Prostate gland (tissue), 2 donors: ENCODE measurements around the gene TMEM59L. TPM values are rescaled to one million over a fixed set of nuclear protein-coding genes. Genes with fewer than 3 reads are reported as not detected.
"Not testable (repeated sequence)": the region's sequence is repeated elsewhere in the genome, so short reads cannot be mapped to it uniquely, and the experiment has no call there.

ENCODE experiments used
- DNase-seq: peaks from one replicate; pipeline ENCODE4 v3.0.0-alpha.2; 2019; ENCODE audit warnings: low spot score
- H3K27ac ChIP-seq, 2 donors: fragments of 200-600 bp; sonication (generic); 2 replicates each; pipeline ENCODE4 v1.5.1; 2017 to 2019
- H3K27me3 ChIP-seq: fragments of 200-600 bp; sonication (generic); replicated peaks from 2 replicates; pipeline ENCODE4 v1.5.1; 2019; ENCODE audit not compliant: insufficient read depth
- H3K36me3 ChIP-seq, 2 donors: fragments of 200-600 bp; sonication (generic); 1 replicate in 1 of 2; 2 replicates in 1 of 2; pipeline versions ENCODE4 v1.5.1 to v1.8.1; 2017 to 2019
- H3K4me1 ChIP-seq: fragments of 200-600 bp; sonication (generic); replicated peaks from 2 replicates; pipeline ENCODE4 v1.5.1; 2019
- H3K4me3 ChIP-seq, 2 donors: fragments of 200-600 bp; sonication (generic); 2 replicates each; pipeline ENCODE4 v1.5.1; 2017 to 2019
- H3K9me3 ChIP-seq: fragments of 200-600 bp; sonication (generic); 2 replicates; pipeline ENCODE4 v1.5.1; 2017
- POLR2A ChIP-seq: fragments of 450-650 bp; IDR thresholded peaks from one replicate; pipeline ENCODE4 v1.6.1; 2016; ENCODE audit warnings: antibody characterized with exemption, mild to moderate bottlenecking
- POLR2AphosphoS5 ChIP-seq: sonication (generic); formaldehyde crosslinking; IDR thresholded peaks from one replicate; pipeline ENCODE4 v1.6.1; 2017; ENCODE audit warnings: antibody characterized with exemption
- WGBS: methylation state at CpG from one replicate; pipeline ENCODE4 v1.1.5; 2018; 5-methylcytosine and 5-hydroxymethylcytosine counted together
- intact Hi-C: fragments of 100-400 bp; cut with DNase I; formaldehyde crosslinking; loops from one replicate; pipeline ENCODE4 v1.14.2; 2022
- total RNA-seq, 2 donors: library from RNA; depleted of rRNA; stranded (reverse); fragments of >200 nt; gene quantifications; one replicate each; pipeline ENCODE4 v1.1.0, GENCODE V29; 2016
- TF ChIP-seq, protein P1 (sequence below), 4 experiments: fragments of 200-600 bp in 2 of 4; fragments of 450-650 bp in 2 of 4; sonication (generic) in 2 of 4; IDR thresholded peaks; 1 replicate in 3 of 4; 2 replicates in 1 of 4; pipeline ENCODE4 v1.5.1; 2016 to 2019; ENCODE audit warnings: antibody characterized with exemption in 4 of 4, mild to moderate bottlenecking in 2 of 4, moderate library complexity in 2 of 4

TMEM59L gene
- total RNA-seq, 2 donors from 2014 or later: 0.27 to 3.6 TPM

DNA sequence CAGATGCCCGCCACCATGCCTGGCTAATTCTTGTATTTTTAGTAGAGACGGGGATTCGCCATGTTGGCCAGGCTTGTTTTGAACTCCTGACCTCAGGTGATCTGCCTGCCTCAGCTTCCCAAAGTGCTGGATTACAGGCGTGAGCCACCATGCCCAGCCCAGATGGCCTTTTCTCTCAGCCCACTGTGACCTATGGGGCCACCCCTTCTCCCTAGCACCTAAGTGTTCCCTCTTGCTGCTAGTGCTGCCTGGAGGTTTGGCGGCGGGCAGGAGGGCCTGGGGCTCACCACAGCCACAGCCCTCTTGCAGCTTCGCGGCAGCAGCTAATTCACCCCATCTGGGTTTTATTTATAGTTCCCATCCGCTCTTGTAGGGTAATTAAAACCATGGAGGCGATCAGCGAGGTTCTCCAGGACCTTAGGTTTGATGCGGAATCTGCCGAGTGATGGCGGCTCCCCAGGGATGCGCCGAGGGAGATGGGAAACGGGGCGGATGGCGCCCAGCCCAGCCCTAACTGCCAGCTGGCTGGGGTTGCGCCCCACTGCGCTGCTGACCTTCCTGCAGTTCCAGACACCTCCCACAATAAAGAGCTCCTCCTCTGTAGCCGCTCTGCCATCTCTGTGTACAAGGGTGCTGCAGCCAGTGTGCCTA, 20.8 kb upstream of the TMEM59L start:
- WGBS: 87% methylated on average over 22 of the region's 22 CpGs
- peaks cover 10% of the 10 kb centered on the region for H3K4me1 ChIP-seq
- H3K27me3 ChIP-seq: no peaks in the 10 kb centered on the region
- no peak for DNase-seq
- TF ChIP-seq POLR2AphosphoS5 (no peak), POLR2A (no peak)
- TF ChIP-seq, protein P1, sequence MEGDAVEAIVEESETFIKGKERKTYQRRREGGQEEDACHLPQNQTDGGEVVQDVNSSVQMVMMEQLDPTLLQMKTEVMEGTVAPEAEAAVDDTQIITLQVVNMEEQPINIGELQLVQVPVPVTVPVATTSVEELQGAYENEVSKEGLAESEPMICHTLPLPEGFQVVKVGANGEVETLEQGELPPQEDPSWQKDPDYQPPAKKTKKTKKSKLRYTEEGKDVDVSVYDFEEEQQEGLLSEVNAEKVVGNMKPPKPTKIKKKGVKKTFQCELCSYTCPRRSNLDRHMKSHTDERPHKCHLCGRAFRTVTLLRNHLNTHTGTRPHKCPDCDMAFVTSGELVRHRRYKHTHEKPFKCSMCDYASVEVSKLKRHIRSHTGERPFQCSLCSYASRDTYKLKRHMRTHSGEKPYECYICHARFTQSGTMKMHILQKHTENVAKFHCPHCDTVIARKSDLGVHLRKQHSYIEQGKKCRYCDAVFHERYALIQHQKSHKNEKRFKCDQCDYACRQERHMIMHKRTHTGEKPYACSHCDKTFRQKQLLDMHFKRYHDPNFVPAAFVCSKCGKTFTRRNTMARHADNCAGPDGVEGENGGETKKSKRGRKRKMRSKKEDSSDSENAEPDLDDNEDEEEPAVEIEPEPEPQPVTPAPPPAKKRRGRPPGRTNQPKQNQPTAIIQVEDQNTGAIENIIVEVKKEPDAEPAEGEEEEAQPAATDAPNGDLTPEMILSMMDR (IDR thresholded peaks at IDR 0.05): no peak
- no peak overlapping the region for H3K4me3 ChIP-seq
- H3K27ac ChIP-seq: no peak overlapping the region
- no peaks in the 10 kb centered on the region for H3K9me3 ChIP-seq
- H3K36me3 ChIP-seq: peaks cover 0 to 3% of the 10 kb centered on the region in 2 donors
- intact Hi-C loops: no loop called here

DNA sequence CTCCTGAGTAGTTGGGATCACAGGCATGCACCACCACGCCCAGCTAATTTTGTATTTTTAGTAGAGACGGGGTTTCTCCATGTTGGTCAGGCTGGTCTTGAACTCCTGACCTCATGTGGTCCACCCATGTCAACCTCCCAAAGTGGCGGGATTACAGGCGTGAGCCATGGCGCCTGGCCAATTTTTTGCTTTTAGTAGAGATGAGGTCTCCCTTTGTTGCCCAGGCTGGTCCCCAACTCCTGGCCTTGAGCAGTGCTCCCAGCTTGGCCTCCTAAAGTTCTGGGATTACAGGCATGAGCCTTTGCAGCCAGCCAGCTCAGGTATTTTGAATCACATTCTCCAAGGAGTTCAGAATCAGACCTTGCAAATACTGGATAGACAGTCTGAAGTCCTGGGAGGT, 19.9 kb upstream of the TMEM59L start:
- H3K4me1 ChIP-seq, H3K27ac ChIP-seq: not testable (repeated sequence)

DNA sequence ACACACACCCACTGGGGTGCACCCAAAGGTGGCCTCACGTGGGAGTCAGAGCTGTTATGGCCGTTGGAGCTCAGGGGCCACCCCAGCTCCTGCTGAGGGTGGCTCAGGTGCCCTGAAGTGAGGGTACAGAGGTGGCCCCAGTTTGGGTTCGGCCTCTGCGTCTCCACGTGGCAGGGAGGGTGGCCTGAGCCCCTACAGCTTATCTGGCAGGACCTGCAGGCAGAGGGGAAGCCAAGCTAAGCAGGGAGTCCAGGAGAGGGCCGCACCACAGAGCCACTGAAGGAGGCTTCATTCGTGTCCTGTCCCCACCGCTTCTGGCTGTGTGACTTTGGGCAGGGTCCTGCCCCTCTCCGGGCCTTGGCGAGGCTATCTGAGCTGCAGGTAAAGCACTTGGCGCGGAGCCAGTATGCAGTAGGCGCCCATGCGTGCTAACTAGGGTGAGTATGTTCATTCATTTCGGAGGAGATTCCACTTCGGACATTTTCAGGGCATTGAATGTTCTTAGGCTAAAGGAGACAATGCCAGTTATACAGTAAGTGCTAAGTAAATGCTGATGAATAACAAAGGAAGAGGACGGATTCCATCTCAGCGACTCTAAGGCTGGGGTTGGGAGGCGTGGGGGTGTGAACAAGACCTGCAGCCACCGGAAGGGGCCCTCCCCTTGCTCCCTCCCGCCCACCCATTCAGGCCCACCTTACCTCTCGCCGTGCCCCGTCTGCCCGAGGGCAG, 19.1 kb upstream of the TMEM59L start:
- peaks cover 10% of the 10 kb centered on the region for H3K4me1 ChIP-seq
- H3K36me3 ChIP-seq: peaks cover 0 to 3% of the 10 kb centered on the region in 2 donors
- intact Hi-C loops: loop anchor here (2.0 kb wide), 1 partner anchor 253 kb away; no protein-coding TSS in a partner anchor
- DNase-seq: no peak
- H3K27ac ChIP-seq: no peak overlapping the region
- TF ChIP-seq POLR2AphosphoS5: no peak
- H3K27me3 ChIP-seq: no peaks in the 10 kb centered on the region
- peak overlapping the region; percentile 20 to 35 for H3K4me3 ChIP-seq
- WGBS: 39% methylated on average over 25 of the region's 25 CpGs
- H3K9me3 ChIP-seq: no peaks in the 10 kb centered on the region

More for the DNA sequence above, 19.9 kb upstream of the TMEM59L start:
- H3K36me3 ChIP-seq, H3K9me3 ChIP-seq, H3K4me3 ChIP-seq, H3K27me3 ChIP-seq, DNase-seq, intact Hi-C loops: not testable (repeated sequence)
- WGBS: 84% methylated on average over 5 of the region's 5 CpGs

DNA sequence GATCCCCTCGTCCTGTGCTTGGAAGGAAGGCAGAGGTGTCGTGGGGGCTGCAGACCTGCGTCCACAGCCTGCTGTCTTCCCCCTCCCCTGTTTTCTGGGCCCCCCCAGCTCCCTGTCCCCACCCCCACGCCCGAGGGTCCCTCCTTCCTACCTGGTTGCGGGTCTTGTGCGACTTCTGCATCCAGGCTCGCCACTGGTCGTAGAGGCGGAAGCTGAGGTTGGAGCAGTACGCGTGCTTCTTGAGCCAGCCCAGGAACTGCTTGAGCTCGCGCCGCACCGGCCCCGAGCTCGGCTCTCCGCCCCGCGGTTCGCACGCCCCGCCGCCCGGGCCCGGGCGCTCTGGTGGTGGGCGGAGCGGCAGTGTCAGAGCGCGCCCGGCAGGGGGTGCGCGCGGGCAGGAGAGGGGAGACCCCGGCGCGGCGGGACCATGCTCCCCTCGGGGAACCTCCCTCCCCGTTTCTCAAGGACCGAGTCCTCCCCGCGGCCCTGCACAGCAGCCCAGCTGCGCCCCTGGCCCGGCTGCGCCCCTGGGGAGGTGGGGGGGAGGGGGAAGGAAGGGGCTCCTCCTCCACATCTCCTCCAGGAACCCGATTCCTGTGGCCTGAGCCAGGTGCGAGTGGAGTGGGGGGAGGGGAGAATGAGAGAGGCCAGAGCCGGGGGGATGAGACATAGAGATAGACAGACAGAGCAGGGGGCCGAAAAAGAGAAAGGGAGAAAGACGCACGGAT, 18.4 kb upstream of the TMEM59L start:
- WGBS: under 1% methylated on average over 54 of the region's 54 CpGs
- H3K27ac ChIP-seq: no peak overlapping the region
- peak overlapping the region; percentile 20 to 35 for H3K4me3 ChIP-seq
- DNase-seq: peak; percentile 72
- intact Hi-C loops: loop anchor here (2.0 kb wide), 1 partner anchor 253 kb away; no protein-coding TSS in a partner anchor
- no peak for TF ChIP-seq POLR2A
- TF ChIP-seq, protein P1 (IDR thresholded peaks at IDR 0.05): peak; percentile 78 to 94 (median 90)
- no peaks in the 10 kb centered on the region for H3K9me3 ChIP-seq
- H3K36me3 ChIP-seq: peaks cover 0 to 3% of the 10 kb centered on the region in 2 donors
- peaks cover 10% of the 10 kb centered on the region for H3K4me1 ChIP-seq
- no peaks in the 10 kb centered on the region for H3K27me3 ChIP-seq

DNA sequence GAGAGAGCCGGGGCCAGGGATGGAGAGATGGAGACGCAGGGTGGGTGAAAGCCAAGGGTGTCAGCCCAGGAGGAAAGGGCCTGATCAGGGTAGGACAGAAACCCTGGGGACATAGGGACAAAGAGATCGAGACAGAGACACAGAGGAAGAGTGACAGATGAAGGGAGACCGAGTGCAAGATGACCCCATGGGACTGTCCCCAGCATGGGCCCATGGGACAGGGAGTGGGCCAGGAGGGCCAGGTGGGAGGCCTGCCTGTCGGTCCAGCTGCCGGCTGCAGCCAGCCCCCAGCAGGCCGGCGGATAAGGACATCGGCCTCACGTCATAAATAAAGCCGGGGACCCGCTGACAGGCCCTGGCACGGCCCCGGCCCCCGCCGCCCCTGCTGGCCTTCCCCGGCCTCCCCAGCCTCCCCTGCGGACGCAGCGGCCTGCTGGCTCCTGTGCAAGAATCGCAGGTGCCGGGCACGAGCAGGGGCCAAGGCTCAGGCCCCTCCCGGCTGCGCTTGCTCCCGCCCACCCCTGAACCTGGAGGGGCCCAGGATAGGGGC, 17.8 kb upstream of the TMEM59L start:
- no peak for TF ChIP-seq POLR2AphosphoS5
- no peak for TF ChIP-seq POLR2A
- TF ChIP-seq, protein P1 (IDR thresholded peaks at IDR 0.05): no peak
- no peak for DNase-seq
- intact Hi-C loops: loop anchor here (2.0 to 5.0 kb wide), 2 partner anchors 77 to 252 kb away; no protein-coding TSS in a partner anchor
- Histone ChIP-seq H3K9me3 (no peaks in the 10 kb centered on the region), H3K36me3 (peaks cover 0 to 3% of the 10 kb centered on the region in 2 donors), H3K27ac (no peak overlapping the region), H3K4me3 (peak overlapping the region; percentile 20 to 35), H3K4me1 (peaks cover 5% of the 10 kb centered on the region), H3K27me3 (no peaks in the 10 kb centered on the region)
- 15% methylated on average over 22 of the region's 26 CpGs for WGBS
